GM18511 (cell line): Measurements from ENCODE around the gene CACNA1S.

Experiments
- ATAC-seq: cut with Tn5 transposase; IDR thresholded peaks from one replicate; pipeline ENCODE4 v1.9.1; 2021; ENCODE audit warnings: mild to moderate bottlenecking, moderate library complexity; ENCODE audit not compliant: unreplicated experiment

Gene CACNA1S

DNA sequence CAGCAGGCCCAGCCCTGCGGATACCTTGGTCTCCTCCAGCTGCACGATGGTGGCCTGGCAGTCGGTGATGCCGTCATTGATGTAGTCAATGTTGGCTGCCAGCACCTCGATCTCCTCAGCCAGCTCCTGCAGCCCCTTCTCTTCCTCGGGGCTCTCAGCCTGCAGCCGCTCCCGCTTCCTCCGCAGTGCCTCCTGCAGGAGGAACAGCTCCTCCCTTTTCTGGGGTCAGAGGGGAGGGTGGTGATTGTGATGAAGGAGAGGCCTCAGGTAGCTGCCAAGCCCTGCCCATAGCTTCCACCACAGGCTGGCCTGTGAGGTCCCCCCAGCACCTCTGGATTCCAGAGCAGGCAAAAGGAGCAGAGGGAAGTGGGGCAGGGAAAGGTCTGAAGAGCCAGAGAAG lies 122.1 kb downstream of the CACNA1S start:
- ATAC-seq, result no peak
